HG02938 (cell line): ENCODE data around the gene TMEM145.
"Not testable (repeated sequence)": the region's sequence is repeated elsewhere in the genome, so short reads cannot be mapped to it uniquely, and the experiment has no call there.

Source experiments
- ATAC-seq: cut with Tn5 transposase; IDR thresholded peaks from one replicate; pipeline ENCODE4 v1.9.1; 2021; ENCODE audit warnings: mild to moderate bottlenecking, moderate library complexity; ENCODE audit not compliant: unreplicated experiment

Gene TMEM145

DNA sequence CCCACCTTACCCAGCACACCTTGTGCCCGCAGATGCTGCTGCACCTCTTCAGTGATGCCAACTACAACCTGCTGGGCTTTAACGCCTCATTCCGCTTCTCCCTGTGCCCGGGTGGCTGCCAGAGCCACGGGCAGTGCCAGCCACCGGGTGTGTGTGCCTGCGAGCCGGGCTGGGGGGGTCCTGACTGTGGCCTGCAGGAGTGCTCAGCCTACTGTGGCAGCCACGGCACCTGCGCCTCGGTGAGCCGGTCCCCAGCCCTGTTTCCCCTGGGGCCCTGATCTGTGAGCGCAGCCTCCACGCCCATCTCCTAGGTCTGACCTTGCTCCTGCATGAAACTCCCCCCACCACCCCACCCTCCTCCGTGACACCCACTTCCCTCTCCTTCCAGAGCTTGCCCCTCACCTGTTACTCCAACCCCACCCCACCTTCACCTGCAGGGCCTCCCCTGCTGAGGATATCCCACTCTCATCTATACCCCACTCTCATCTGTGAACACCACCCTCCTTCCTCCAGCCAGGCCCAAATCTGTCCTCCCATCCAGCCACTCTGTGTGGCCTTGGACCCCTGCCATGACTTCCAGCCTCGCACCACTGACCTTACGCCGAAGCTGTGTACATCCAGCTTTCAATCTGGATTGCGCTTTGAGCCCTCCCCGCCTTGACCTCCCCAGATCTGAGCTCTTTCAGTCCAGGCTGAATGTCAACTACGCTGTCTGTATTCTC is 21.0 kb downstream of the TMEM145 start:
- no peak for ATAC-seq

DNA sequence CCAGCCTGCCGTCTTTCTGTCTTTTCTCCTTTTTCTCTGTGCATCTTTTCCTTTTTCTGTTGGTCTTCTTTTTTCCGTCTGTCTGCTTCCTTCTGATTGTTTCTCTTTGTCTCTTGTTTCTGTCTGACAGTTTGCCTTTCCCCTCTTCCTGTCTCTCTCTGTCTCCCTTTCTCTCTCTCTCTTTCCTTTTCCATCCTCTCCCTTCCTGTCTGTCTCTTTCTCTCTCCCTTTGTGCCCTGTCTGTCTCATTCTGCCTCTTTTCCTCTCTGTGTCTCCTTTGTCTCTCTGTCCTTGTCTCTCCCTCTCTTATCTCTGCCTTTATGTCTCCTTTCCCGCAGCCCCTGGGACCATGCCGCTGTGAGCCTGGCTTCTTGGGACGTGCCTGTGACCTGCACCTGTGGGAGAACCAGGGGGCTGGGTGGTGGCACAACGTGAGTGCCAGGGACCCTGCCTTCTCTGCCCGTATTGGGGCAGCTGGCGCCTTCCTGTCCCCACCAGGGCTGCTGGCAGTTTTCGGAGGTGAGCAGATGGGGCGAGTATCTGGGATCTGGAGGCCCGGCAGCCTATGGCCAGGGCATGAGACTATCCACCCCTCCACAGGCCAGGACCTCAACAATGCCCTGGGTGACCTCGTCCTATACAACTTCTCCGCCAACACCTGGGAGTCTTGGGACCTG is 21.7 kb downstream of the TMEM145 start:
- ATAC-seq = no peak

- ATAC-seq = no peak
These were observed 22.3 kb downstream of the TMEM145 start for GRCh38 chr19:42335374-42335936.

- ATAC-seq = no peak
These were observed 22.9 kb downstream of the TMEM145 start for GRCh38 chr19:42335971-42336370.

GRCh38 chr19:42339126-42339860 is 26.2 kb downstream of the TMEM145 start:
- ATAC-seq = not testable (repeated sequence)

- ATAC-seq = not testable (repeated sequence)
These were observed 26.8 kb downstream of the TMEM145 start for GRCh38 chr19:42339922-42340321.

DNA sequence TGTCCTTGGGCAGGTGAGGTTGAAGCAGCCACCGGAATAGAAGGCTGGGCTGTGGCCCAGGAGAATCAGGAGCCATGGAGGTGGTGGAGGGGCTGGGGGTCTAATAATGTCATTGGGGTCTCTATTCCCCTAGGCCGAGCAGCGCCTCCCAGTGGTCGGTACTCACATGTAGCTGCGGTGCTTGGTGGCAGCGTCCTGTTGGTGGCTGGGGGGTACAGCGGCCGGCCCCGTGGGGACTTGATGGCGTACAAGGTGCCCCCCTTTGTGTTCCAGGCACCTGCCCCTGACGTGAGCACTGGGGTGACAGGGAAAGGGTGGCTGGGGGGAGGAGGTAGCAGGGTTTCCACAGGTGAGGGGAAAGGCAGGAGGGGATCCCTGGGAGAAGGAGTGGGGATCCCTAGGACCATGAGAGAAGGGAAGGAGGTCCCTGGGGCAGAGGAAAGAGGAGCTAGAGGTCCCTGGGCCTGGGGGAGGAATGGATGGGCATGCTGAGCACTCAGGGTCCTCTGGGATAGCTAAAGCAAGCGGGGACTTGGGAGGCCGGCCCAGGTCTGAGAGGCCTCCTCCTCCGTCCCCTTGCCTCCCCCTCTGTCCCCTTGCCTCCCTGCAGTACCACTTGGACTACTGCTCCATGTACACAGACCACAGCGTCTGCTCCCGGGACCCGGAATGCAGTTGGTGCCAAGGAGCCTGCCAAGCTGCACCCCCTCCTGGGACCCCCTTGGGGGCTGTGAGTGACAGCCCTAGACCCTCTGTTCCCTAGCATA is 30.4 kb downstream of the TMEM145 start:
- no peak for ATAC-seq

DNA sequence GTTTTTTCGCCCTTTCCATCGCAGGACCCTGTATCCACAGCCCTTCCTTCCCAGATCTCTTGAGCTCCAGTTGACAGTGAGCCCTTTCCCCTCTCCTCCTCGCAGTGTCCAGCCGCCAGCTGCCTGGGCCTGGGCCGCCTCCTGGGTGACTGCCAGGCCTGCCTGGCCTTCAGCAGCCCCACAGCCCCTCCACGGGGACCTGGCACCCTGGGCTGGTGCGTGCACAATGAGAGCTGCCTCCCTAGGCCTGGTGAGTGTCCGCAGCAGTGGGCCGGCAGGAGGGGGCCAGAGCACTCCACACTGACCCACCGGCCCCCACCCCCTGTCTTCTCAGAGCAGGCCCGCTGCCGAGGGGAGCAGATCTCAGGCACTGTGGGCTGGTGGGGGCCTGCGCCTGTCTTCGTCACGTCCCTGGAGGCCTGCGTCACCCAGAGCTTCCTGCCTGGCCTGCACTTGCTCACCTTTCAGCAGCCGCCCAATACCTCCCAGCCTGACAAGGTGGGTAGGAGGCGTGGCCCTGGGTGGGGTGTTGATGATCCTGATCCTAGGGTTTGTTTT is 31.3 kb downstream of the TMEM145 start:
- ATAC-seq = no peak

- no peak for ATAC-seq
These were observed 32.2 kb downstream of the TMEM145 start for GRCh38 chr19:42345191-42345812.

GRCh38 chr19:42348211-42348610 is 35.1 kb downstream of the TMEM145 start:
- ATAC-seq = no peak

DNA sequence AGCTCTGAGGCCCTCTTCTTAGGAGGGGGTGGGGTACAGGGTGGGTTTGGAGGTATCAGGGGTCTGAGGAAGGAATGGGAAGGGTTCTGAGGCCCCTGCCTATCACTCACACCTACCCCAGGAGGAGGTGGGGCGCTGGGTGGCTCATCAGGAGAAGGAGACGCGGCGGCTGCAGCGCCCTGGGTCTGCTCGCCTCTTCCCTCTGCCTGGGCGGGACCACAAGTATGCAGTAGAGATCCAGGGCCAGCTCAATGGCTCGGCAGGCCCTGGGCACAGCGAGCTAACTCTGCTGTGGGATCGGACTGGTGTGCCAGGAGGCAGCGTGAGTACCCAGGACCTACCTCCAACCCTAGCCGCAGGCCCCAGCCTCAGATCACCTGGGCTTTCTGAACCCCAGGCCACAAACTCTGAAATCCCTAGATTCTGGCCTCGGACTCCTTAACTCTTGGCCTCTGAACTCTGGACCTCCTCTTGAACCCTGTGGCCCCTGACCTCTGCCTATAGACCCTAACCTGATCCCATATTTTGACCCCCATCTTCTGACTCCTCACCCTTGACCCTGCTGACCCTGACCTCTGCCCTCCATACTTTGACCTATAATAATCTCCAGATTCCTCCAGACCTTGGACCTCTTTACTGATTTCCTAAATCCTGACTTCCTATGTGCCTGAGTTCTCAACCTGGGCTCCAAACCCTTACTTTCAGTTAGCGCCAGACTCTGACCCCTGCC is 36.4 kb downstream of the TMEM145 start:
- ATAC-seq = no peak

- ATAC-seq = no peak
These were observed 37.3 kb downstream of the TMEM145 start for GRCh38 chr19:42350417-42350816.

DNA sequence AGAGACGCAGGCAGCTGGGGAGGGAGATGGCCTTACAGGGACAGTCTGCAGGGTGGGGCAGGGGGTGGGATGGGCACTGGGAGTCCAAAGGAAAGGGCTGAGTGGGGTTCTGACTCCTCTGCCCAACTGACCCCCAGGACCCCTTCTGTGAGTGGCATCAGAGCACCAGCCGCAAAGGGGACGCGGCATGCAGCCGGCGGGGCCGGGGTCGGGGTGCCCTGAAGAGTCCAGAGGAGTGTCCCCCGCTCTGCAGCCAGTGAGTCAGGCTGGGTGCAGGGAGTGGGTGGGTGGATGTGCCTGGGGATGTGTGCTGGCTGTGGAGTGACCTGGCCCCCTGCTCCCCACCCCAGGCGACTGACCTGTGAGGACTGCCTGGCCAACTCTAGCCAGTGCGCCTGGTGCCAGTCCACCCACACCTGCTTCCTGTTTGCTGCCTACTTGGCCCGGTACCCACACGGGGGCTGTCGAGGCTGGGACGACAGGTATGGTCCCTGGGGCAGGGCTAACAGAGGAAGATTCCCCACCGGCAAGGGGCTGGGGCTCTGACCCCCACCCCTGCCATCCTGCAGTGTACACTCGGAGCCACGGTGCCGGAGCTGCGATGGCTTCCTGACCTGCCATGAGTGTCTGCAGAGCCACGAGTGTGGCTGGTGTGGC is 38.1 kb downstream of the TMEM145 start:
- ATAC-seq = no peak

- ATAC-seq = no peak
These were observed 39.5 kb downstream of the TMEM145 start for GRCh38 chr19:42352301-42353259.

DNA sequence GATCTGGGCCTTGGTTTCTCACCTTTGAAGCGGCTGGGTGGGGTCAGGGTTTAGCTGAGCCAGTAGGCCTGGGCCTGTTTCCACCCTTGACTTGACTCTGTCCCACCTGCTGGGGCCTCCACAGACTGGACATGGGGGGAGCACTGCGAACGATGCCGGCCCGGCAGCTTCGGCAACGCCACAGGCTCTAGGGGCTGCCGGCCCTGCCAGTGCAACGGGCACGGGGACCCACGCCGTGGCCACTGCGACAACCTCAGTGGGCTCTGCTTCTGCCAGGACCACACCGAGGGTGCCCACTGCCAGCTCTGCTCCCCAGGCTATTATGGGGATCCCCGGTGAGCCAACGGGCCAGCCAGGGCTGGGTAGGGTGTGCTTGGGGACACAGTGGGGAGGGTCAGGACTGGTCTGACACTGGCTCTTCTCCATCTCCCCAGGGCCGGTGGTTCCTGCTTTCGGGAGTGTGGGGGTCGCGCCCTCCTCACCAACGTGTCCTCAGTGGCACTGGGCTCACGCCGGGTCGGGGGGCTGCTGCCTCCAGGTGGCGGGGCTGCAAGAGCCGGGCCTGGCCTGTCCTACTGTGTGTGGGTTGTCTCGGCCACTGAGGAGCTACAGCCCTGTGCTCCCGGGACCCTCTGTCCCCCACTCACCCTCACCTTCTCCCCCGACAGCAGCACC is 40.4 kb downstream of the TMEM145 start:
- no peak for ATAC-seq

DNA sequence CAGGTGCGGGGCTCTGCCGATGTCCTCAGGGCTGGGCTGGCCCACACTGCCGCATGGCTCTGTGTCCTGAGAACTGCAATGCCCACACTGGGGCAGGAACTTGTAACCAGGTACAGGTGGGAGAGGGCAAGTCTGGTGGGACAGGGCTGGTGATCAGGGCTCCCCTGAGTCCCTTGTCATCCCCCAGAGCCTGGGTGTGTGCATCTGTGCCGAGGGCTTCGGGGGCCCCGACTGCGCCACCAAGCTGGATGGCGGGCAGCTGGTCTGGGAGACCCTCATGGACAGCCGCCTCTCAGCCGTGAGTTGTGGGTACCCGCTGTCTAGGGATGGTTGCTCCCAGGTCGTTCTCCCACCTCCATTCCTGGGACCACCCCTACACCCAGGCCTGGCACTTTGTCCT is 42.8 kb downstream of the TMEM145 start:
- no peak for ATAC-seq

DNA sequence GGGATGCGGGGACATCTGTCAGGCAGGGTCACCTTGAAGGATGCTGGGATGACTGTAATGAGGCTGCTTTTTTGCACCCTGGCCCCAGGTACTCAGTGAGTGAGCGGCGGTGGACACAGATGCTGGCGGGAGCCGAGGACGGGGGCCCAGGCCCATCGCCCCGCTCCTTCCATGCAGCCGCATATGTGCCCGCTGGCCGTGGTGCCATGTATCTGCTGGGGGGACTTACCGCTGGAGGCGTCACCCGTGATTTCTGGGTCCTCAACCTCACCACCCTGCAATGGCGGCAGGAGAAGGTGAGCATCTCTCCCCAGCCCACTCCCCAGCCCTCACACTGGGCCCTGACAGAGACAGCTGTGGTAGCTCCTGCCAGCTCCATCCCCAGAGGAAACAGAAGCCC is 43.6 kb downstream of the TMEM145 start:
- no peak for ATAC-seq
